GM20000 (cell line): ENCODE results near the gene KCTD3.

Experiments used
- DNase-seq: peaks from one replicate; pipeline ENCODE4 v3.0.0; 2012; ENCODE audit warnings: low spot score
- CTCF ChIP-seq: IDR thresholded peaks from 2 replicates; pipeline ENCODE4 v1.5.1; 2012; ENCODE audit warnings: mild to moderate bottlenecking, control low read depth; ENCODE audit errors: extremely low read depth, missing control alignments

KCTD3 gene

GRCh38 chr1:215594640-215595039 lies 27.5 kb downstream of the KCTD3 start:
- no peak for TF ChIP-seq CTCF
- DNase-seq: no peak

DNA sequence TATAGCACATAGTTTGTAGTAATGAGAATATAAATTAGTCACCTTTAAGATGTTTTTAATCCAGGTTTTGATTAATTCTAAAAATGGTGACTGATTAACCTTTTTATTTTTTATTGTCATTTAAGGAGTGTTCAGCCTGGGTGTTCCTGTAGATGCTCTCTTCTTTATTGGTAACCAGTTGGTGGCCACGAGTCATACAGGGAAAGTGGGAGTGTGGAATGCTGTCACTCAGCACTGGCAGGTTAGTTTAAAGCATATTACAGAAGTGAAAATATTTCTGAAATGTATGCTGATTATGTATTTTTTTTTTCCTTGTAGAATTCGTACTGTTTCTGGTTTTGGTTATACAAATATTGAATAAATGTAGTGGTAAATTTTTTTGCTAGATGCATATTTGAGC lies 28.1 kb downstream of the KCTD3 start:
- DNase-seq: no peak
- no peak for TF ChIP-seq CTCF

- TF ChIP-seq CTCF: no peak
- DNase-seq: no peak
Measured at GRCh38 chr1:215597961-215598360, 30.9 kb downstream of the KCTD3 start.

GRCh38 chr1:215599418-215600074 lies 32.4 kb downstream of the KCTD3 start:
- no peak for TF ChIP-seq CTCF
- no peak for DNase-seq

- TF ChIP-seq CTCF: no peak
- DNase-seq: no peak
Measured at GRCh38 chr1:215600258-215600792, 33.2 kb downstream of the KCTD3 start.

DNA sequence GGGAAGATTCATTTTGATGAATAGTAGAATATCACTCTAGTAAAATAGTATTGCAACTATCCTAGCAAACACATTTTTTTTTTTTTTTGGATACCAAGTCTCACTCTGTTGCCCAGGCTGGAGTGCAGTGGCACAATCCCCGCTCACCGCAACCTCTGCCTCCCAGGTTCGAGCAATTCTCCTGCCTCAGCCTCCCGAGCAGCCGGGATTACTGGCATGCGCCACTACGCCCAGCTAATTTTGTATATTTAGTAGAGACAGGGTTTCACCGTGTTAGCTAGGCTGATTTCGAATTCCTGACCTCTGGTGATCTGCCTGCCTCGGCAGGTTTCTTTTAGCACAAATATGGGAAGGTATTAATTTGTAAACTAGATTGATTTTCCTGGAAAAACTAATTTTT lies 33.8 kb downstream of the KCTD3 start:
- no peak for TF ChIP-seq CTCF
- no peak for DNase-seq

DNA sequence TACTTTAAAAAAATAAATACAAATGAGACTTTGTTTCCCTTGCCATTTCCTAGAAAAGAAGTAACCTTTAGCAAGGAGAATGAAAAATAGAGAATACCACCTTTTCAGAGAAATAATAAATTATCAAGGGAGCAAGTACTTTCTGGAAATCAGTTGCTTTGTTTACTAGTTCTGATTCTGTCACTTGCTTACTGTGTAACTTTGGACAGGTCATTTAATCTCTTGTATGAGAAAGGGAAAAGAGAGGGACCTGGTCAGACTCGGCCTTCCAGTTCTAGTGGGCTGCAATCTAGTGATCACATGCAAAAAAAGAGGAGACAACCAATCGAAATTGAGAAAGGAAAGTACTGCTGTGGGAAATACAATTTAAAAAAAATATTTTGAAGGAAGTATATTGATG lies 34.2 kb downstream of the KCTD3 start:
- no peak for TF ChIP-seq CTCF
- no peak for DNase-seq
